SH-SY5Y (cell line): ENCODE measurements around the gene GPBAR1.

Experiments used
- GATA2 ChIP-seq: IDR thresholded peaks from 2 replicates; pipeline ENCODE4 v1.6.1; 2011; ENCODE audit warnings: mild to moderate bottlenecking, low read depth, low read length
- GATA3 ChIP-seq: IDR thresholded peaks from 2 replicates; pipeline ENCODE4 v1.6.1; 2011; ENCODE audit warnings: low read depth, mild to moderate bottlenecking, low read length, moderate library complexity

GPBAR1 gene

DNA sequence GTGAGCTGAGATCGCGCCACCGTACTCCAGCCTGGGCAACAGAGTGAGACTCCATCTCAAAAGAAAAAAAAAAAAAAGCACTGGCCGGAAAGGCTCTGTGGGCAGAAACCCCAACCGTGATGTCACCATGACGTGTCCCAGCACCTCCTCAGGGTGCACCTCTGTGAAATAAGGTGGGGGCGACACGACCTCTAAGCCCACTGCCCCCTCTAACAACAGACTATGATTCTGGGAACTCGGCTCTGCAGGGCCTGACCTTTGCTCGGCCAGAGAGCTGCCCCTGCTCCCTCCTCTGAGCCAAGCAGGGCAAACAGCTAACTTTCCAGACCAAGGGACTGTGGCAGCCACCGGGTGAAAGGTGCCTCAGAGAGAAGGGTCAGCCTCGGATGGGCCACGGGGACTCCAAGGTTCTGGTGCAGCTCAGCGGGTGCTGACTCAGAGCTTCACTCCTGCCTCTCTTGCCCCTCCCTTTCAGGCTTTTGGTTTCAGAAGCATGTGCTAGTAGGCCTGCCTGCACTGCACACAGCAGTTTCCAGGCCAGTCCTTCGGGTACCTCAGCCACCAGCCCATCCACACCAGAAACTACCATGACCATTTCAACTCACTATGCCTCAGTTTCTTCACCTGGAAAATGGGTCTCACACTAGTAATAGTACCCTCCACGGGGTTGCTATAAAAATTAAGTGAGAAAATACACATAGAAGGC lies 23.4 kb downstream of the GPBAR1 start:
- TF ChIP-seq GATA3 (no peak), GATA2 (no peak)

DNA sequence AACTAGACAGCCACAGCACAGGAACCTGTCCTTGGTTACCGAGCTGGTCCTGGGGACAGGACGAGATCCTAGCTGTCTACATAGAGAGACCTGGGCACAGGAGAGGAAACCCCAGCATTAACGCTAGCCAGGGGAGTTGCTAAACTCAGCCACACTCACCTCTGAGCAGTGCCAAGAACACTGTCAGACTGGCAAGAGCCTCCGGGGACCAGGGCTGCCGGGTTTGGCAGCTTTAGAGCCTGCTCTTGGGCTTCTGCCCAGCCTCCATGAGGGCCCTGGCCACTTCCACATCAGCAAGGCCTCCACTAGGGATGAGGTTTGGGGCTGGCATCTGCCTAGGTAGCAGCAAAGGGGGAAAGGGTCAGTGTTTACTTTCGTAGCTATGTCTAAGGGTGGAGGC lies 24.8 kb downstream of the GPBAR1 start:
- TF ChIP-seq GATA3 (no peak), GATA2 (no peak)

DNA sequence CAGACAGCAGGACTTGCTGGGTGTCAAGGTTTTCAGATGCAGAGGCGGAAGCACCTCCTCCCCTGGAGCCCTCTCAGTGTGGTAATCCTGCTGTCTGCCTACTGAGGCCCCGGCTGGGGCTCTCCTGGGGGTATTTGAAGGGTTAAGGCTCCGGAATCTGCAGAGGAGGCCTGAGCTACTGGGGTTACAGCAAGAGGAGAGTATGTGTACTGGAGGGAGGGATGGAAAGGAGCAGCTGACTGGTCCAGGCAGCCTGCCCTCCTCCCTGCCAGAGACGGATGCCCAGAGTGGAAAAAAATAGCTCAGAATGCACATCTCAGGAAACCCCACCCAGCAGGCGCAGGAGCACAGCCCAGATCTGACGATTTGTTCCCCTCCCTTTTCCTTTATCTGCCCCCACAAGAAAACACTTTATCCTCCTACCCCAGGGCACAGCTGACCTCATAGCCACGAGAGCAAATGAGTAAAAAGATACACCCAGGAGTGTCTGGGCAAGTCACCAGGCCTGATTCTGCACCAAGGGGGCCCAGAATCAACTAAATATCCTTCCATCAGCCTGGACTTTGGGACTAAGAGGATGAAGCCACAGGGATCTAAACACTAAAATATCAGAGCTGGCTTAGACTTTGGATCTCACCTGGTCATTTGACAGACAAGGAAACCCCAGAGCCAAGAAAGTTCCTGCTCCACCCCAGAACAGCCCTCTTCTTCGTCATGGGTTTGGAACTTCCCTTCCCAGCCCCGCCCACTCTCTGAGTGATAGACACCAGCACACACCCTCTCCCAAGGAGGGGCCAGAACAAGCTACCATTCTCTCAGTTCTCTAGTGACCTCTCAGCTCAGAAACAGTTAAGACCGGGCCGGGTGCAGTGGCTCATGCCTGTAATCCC lies 26.0 kb downstream of the GPBAR1 start:
- TF ChIP-seq GATA3 (no peak), GATA2 (no peak)

DNA sequence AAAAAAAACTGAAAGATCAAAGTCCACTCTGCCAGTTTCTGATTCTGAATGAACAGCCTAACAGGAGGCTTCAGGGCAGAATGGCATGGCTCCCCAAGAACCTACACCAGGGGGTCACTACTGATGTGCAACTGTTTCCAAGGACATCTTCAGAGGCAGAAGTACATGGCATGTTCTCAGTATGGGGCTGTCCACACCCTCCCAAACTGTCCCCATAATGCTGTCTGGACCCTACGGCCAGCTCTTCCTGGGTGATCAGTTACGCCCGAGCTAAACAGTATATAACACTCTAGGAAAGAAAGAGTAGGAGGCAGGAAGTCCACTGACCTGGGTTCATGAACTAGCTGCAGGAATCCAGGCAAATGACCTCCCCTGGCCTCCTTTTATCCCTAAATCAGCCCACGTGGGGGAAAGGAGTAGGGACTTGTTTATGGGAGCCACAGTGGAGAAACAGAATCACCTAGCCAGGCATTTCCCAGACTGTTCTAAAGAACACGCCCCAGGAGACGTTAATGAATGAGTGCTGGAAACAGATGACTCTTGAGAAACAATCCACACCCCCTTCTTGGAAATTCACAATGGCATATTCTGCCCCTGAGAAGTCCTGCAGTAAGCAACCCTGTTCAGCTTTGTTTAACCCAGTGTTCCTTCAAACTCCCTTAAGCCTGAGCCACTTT lies 29.0 kb downstream of the GPBAR1 start:
- TF ChIP-seq GATA2 (no peak), GATA3 (no peak)

DNA sequence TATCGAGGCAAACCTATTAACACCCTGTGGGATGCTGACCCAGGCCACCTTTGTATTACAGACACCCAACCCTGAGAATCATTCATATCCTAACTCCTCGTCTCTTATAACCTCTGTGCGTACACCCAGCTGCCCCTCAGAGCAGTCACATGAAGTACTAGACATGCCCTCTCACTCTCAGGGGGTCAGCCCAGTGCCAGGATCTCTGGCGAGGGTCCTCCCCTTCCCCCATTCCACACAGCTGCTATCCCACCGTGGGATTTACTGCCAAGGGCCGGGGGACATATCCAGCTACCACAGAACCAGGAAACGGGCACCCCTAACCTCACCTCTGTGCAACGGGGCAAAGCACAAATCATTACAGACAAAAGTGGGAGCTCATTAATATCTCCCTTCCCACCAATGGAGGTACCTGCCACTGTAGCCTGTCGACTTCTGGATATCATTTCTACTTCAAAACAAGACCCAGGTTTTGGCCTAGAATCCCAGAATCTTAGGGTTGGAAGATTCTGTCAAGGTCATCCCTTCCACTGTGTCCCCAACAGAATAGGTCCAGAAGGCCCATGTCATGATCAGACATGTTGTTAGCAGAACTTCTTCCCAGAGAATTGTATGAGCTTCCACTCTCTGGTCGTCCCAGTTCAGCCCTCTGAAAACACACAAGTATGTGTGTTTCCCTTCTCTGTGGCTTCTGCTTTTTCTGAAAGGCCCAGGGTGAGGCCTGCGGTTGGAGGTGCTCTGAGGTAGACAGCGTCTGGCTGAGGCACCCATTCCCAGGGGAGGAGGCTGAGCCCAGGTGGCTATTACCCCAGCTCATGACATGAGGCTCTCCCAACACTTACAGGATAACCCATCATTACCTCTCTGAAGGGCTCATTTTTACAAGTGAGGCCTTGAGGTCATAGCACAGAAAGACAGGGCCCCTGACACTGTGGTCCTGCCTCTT lies 29.8 kb downstream of the GPBAR1 start:
- TF ChIP-seq GATA2 (no peak), GATA3 (no peak)

DNA sequence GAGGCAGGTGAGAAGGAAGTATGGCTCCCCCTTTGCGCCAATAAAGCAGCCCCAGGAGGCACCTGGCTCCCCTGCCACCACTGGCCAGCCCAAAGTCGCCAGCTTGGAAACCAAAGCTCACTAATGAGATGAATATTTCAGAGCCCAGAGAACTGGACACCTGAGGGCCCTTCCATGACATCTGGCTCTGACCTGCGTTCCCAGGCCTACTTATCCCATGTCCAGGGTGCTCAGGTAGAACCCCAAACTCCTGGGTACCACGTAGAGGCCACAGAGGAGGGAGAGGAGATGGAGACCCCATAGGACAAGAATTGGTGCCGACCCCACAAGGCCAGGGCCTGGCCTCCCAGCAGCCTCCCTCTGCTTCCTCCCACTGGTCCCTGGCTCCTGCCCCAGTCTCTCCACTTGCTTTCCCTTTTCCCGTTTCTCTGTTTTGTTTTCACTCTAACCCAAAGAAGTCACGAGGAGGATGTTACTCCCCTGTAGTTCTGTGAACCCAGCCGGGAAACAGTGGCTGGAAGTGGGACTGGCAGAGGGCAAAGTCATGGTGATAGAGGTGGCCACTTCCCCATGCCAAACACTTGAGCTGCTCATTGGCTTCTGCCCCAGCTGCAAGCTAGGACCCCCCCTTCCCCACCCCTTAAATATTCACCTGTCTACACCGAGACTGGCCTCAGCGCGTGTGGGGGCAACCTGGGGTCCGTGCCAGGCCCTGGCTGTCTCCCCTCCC lies 30.7 kb downstream of the GPBAR1 start:
- TF ChIP-seq GATA2 = no peak
- TF ChIP-seq GATA3 = no peak

DNA sequence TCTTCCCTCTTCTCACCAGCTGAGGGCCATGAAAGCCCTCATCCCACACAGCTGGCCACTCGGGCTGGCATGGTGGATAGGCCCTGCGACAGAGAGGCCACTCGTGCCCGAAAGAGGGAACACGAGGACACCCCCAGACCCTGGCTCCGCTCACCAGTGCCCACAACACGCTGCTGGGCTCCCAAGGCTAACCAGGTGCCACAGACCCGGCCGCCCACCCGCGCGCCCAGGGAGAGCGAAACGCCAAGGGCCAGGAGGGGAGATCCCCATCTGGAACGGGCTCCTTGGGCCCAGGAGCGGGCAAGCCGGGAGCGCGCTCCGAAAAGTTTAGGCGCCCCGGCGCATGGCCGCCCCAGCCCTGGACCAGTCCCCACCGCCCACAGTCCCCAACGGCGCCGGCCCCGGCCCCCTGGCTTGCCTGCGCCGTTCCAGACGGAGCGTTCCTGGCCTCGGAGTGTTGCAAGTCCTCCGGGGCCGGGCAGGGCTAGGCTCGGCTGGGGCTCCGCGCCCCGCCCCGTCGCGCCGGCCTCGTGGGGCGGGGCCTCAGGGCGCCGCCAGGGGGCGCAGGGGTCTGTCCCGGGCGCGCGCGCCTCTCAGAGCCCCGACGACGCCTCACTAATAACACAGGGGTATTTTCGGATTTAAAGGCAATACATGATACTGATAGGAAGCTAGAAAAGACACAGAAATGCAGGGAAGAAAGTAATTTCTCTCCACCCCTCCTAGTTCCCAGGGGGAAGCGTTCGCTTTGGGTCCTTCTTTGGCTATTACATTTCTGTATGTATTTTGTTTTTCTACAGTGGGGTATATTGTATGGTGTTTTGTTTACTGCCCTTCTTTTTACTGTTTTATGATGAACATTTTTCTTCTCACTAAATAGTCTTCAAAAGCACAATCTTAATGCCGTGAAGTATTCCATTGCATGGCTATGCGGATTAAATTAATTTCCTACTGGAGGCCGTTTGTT lies 31.5 kb downstream of the GPBAR1 start, which contains the start of gene TMBIM1:
TMBIM1 (minus strand) TSS at position 456 of the 967 bp plus-strand sequence. CDS start 10,362 bp downstream, outside the sequence.
- no peak for TF ChIP-seq GATA3
- no peak for TF ChIP-seq GATA2

DNA sequence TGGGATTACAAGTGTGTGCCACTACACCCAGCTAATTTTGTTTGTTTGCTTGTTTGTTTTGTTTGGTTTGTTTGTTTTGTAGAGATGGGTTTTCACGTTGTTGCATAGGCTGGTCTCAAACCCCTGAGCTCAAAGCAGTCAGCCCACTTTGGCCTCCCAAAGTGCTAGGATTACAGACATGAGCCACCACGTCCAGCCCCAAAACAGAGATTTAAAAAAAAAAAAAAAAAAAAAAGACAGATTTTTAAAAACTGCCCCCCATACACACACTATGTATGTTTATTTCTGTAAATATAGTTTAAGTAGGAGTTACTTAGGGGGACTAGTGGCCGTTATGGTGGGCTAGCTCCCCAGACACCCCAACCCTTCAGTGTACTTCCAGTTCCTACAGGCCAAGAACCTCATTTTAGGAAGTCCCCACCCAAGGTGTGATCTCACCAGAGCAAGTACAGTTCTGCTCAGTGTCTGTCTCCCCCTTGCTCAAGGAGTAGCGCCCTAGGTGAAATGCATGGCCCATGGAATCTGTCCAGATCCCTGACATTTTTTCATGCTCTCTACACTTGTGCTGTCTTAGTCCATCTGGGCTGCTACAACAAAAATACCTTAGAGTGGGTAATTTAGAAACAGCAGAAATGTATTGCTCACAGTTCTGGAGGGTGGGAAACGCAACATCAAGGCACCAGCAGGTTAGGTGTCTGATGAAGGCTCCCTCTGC lies 33.1 kb downstream of the GPBAR1 start:
- no peak for TF ChIP-seq GATA3

DNA sequence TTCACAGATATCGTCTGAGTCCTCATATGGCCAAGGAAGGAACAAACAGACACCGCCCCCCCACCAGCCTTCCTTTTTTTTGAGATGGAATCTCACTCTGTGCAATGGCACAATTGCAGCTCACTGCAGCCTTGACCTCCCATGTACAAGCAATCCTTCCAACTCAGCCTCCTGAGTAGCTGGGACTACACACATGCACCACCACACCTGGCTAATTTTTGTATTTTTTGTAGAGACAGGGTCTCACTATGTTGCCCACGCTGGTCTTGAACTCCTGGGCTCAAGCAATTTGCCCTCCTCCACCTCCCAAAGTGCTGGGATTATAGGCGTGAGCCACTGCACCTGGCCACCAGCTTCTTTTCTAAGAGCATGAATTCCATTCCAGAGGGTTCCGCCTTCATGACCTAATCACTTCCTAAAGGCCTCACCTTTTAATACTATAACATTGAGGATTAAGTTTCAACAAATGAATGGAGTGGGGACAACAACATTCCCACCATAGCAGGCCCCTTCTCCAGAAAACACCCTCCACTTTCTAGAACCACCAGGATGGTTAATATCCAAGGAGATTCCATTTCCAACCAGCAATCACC lies 33.7 kb downstream of the GPBAR1 start:
- TF ChIP-seq GATA2 (no peak), GATA3 (no peak)

DNA sequence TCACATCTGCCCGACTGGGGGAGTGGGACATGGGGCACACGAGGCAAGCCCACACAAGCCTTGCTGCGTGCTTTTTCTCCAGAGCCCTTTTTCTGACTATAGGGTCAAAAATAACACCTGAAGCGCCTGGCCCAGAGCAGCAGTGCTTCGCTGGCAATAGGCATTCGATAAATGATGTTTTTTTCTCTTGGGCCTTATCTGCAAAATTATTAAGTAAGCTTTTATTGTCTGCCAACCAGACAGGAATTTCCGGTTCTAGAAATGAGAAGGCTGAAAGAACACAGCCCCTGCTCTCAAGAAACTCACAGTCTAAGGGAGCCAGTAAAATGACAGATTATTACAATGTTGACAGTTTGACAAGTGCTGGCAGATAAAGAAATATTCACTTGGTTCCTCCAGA lies 34.2 kb downstream of the GPBAR1 start:
- TF ChIP-seq GATA2 (no peak), GATA3 (no peak)

DNA sequence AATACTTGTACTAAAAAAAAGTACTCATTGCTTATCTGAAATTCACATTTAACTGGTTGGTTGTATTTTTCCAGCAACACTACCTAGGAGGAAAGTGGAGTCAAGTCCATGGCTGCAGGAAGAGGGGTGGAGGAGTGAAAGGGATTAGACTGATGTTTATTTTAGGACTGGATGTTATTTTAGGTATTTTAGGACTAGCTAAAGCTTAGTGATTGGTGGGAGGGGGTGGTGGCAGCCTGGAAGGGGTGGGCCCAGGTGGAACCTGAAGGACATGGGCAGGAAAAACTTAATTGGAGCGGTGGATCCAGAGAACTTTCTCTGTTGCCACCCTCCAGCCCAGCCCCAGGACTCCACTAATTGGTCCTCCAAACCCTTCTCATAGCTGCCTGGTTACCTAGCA lies 35.4 kb downstream of the GPBAR1 start:
- TF ChIP-seq GATA3 (no peak), GATA2 (no peak)

DNA sequence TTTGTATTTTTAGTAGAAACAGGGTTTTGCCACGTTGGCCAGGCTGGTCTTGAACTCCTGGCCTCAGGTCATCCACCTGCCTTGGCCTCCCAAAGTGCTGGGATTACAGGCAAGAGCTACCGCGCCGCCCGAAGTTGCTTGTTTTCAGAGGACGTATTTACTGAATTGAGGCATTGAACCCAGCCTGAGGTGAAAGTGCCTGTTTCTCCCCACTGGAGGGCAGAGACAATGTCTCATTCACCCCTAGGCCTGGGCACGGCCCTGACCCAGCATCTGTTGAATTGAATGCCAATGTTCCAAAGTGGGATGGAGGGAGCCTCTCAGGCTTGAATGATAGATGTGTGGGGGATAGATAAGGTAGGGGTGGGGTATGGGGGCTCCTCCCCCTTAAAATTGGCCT lies 36.0 kb downstream of the GPBAR1 start:
- TF ChIP-seq GATA2 = no peak
- no peak for TF ChIP-seq GATA3
